ENCODE data around the gene GPR17. TPM values are rescaled to one million over a fixed set of nuclear protein-coding genes. Genes with fewer than 3 reads are reported as not detected.

GPR17 gene
- total RNA-seq, 1 donor from 2014 or later, result not detected

DNA sequence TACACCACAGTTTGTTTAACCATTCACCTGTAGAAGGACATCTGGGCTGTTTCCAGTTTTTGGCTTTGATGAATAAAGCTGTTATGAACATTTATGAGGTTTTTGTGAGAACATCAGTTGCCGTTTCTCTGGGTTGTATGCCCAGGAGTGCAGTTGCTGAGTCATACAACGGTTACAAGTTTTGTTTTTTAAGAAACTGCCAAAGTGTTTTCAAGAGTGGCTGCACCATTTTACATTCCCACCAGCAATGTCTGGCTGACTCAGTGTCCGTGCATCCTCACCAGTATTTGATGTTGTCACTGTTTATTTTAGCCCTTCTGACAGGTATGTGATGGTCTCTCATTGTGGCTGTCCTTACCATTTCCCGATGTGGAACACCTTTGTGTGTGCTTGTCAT, 48.0 kb upstream of the GPR17 start:
- Histone ChIP-seq H3K27ac (no peak overlapping the region), H3F3A (ENCODE audit: low read depth) (no peaks in the 10 kb centered on the region), H3K4me3 (no peak overlapping the region), H3K36me3 (no peaks in the 10 kb centered on the region), H3K9me3 (ENCODE audit: low read depth) (no peaks in the 10 kb centered on the region), H3K79me2 (ENCODE audit: low read depth) (no peaks in the 10 kb centered on the region), H3K4me1 (no peaks in the 10 kb centered on the region), H3K9ac (no peak overlapping the region), H3K27me3 (no peaks in the 10 kb centered on the region), H3K4me2 (no peak overlapping the region), H4K20me1 (ENCODE audit: low read depth) (no peaks in the 10 kb centered on the region), H2AFZ (replicated peaks) (no peak overlapping the region)
- Mint-ChIP-seq H3K9me3 (peaks cover 3% of the 10 kb centered on the region), H3K27me3 (ENCODE audit: insufficient read depth, low read depth) (peaks cover 4% of the 10 kb centered on the region), H3K27ac (no peak overlapping the region), H3K4me1 (no peaks in the 10 kb centered on the region), H3K4me3 (no peak overlapping the region), H3K36me3 (peaks cover 2% of the 10 kb centered on the region)
- DNase-seq (ENCODE audit: low spot score), result no peak
- TF ChIP-seq, protein P1, sequence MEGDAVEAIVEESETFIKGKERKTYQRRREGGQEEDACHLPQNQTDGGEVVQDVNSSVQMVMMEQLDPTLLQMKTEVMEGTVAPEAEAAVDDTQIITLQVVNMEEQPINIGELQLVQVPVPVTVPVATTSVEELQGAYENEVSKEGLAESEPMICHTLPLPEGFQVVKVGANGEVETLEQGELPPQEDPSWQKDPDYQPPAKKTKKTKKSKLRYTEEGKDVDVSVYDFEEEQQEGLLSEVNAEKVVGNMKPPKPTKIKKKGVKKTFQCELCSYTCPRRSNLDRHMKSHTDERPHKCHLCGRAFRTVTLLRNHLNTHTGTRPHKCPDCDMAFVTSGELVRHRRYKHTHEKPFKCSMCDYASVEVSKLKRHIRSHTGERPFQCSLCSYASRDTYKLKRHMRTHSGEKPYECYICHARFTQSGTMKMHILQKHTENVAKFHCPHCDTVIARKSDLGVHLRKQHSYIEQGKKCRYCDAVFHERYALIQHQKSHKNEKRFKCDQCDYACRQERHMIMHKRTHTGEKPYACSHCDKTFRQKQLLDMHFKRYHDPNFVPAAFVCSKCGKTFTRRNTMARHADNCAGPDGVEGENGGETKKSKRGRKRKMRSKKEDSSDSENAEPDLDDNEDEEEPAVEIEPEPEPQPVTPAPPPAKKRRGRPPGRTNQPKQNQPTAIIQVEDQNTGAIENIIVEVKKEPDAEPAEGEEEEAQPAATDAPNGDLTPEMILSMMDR (IDR thresholded peaks at IDR 0.05), result no peak
- TF ChIP-seq EZH2phosphoT487 (IDR thresholded peaks at IDR 0.05), result no peak
- TF ChIP-seq EZH2 (IDR thresholded peaks at IDR 0.05), result no peak

DNA sequence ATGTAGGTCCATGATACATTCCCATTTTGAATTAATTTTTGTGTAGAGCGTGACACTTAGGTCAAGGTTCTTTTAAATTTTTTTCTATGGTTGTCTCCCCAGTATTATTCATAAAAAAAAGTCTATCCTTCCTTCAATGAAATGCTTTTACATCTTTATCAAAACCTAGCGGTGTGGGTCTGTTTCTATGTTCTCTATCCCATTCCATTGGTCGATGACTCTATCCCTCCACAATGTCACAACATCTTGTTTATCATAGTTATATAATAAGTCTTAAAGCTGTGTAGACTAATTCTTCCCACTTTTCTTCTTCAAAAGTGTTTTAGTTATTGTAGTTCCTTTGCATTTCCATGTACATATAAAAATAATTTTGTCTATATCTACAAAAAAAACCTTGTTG, 47.2 kb upstream of the GPR17 start:
- Histone ChIP-seq H4K20me1 (ENCODE audit: low read depth) (no peaks in the 10 kb centered on the region), H3K27me3 (no peaks in the 10 kb centered on the region), H3K4me3 (no peak overlapping the region), H3K4me2 (no peak overlapping the region), H2AFZ (replicated peaks) (no peak overlapping the region), H3K9me3 (ENCODE audit: low read depth) (no peaks in the 10 kb centered on the region), H3K9ac (no peak overlapping the region), H3F3A (ENCODE audit: low read depth) (no peaks in the 10 kb centered on the region), H3K36me3 (no peaks in the 10 kb centered on the region), H3K79me2 (ENCODE audit: low read depth) (no peaks in the 10 kb centered on the region), H3K27ac (no peak overlapping the region), H3K4me1 (no peaks in the 10 kb centered on the region)
- H3K36me3 Mint-ChIP-seq, result peaks cover 5% of the 10 kb centered on the region
- DNase-seq (ENCODE audit: low spot score), result no peak
- TF ChIP-seq EZH2 (IDR thresholded peaks at IDR 0.05), result no peak
- TF ChIP-seq EZH2phosphoT487 (IDR thresholded peaks at IDR 0.05), result no peak
- TF ChIP-seq, protein P1 (IDR thresholded peaks at IDR 0.05), result no peak
- no peak overlapping the region for H3K27ac Mint-ChIP-seq
- peaks cover 7% of the 10 kb centered on the region for H3K9me3 Mint-ChIP-seq
- H3K4me3 Mint-ChIP-seq, result no peak overlapping the region
- no peaks in the 10 kb centered on the region for H3K4me1 Mint-ChIP-seq
- H3K27me3 Mint-ChIP-seq (ENCODE audit: insufficient read depth, low read depth), result peaks cover 4% of the 10 kb centered on the region

DNA sequence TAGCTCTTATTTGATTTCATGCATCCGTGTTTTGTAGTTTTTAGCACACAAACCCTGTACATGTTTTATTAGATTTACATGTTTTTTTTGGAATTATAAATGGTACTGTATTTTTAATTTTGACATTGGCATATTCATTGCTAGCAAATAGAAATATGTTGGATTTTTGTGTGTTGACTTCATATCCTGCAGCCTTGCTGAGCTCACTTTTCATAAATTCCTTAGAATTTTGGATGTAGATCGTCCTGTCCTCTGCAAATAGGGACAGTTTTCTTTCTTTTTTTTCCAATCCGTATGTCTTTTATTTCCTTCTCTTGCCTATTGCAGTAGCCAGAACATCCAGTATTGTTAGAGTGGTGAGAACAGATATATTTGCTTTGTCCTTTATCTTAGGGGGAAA, 46.7 kb upstream of the GPR17 start:
- H3K27me3 Mint-ChIP-seq (ENCODE audit: insufficient read depth, low read depth), result peaks cover 4% of the 10 kb centered on the region
- H3K79me2 ChIP-seq (ENCODE audit: low read depth), result no peaks in the 10 kb centered on the region
- no peak overlapping the region for H3K27ac Mint-ChIP-seq

More for the DNA sequence above, 46.7 kb upstream of the GPR17 start:
- TF ChIP-seq EZH2phosphoT487 (IDR thresholded peaks at IDR 0.05), result no peak
- no peak for TF ChIP-seq EZH2 (IDR thresholded peaks at IDR 0.05)
- TF ChIP-seq, protein P1 (IDR thresholded peaks at IDR 0.05), result no peak
- no peak for DNase-seq (ENCODE audit: low spot score)
- H3K27me3 ChIP-seq, result no peaks in the 10 kb centered on the region
- H3K4me3 ChIP-seq, result no peak overlapping the region
- no peak overlapping the region for H3K9ac ChIP-seq
- H3K36me3 ChIP-seq, result no peaks in the 10 kb centered on the region
- no peaks in the 10 kb centered on the region for H3F3A ChIP-seq (ENCODE audit: low read depth)
- H3K27ac ChIP-seq, result no peak overlapping the region
- Mint-ChIP-seq H3K36me3 (peaks cover 5% of the 10 kb centered on the region), H3K4me3 (no peak overlapping the region), H3K9me3 (peaks cover 7% of the 10 kb centered on the region), H3K4me1 (no peaks in the 10 kb centered on the region)
- H3K4me2 ChIP-seq, result no peak overlapping the region
- H3K4me1 ChIP-seq, result no peaks in the 10 kb centered on the region
- no peaks in the 10 kb centered on the region for H3K9me3 ChIP-seq (ENCODE audit: low read depth)
- H2AFZ ChIP-seq (replicated peaks), result no peak overlapping the region
- H4K20me1 ChIP-seq (ENCODE audit: low read depth), result no peaks in the 10 kb centered on the region
